HCT116 (cell line): ENCODE measurements around the gene BMP7. TPM values are rescaled to one million over a fixed set of nuclear protein-coding genes. Genes with fewer than 3 reads are reported as not detected.

Experiments
- ATAC-seq: fragments of 200-7000 bp; cut with Tn5 transposase; 2 replicates; pipeline ENCODE4 v1.9.1; 2020; ENCODE audit warnings: mild to moderate bottlenecking, moderate library complexity
- BruUV-seq: library from RNA; stranded (reverse); fragments of 400-500 nt; replicated peaks from 2 replicates; lab custom pipeline; 2021; lab: Mats Ljungman, UMichigan
- CTCF ChIA-PET: fragments of 300-600 bp; sonication (Branson Sonifier 250); formaldehyde crosslinking; loops from one replicate; lab custom pipeline; 2021; ENCODE audit warnings: antibody characterized with exemption; lab: Charles Lee
- POLR2A ChIA-PET: fragments of 300-600, 350-600 bp; sonication (Branson Sonifier 250); formaldehyde crosslinking; loops from one replicate; lab custom pipeline; 2021; ENCODE audit warnings: antibody characterized with exemption; lab: Charles Lee
- RAD21 ChIA-PET, 2 experiments: fragments of 300-600 bp; sonication (Branson Sonifier 250); formaldehyde crosslinking; loops; one replicate each; lab custom pipeline; 2023; ENCODE audit warnings: low total read pairs in 2 of 2; ENCODE audit not compliant: uncharacterized antibody in 2 of 2, unreplicated experiment in 2 of 2, low non-redundant PET in 1 of 2; lab: Charles Lee
- DNase-seq: peaks from one replicate; pipeline ENCODE4 v3.0.0-alpha.2; 2010; ENCODE audit warnings: low read depth, low spot score
- H2AFZ ChIP-seq: fragments of 200-600 bp; shearing (Covaris generic), sonication (generic); 2 replicates; pipeline ENCODE4 v1.6.1; 2017; ENCODE audit warnings: low read depth, mixed run types, mixed read lengths, antibody characterized with exemption, low read length; ENCODE audit not compliant: poor library complexity, severe bottlenecking
- H3K27ac ChIP-seq: 2 replicates; pipeline ENCODE4 v1.5.1; 2012; ENCODE audit warnings: low read depth, low read length
- H3K27me3 ChIP-seq: fragments of 200-600 bp; sonication (generic); 2 replicates; pipeline ENCODE4 v1.6.1; 2016; ENCODE audit warnings: mixed run types, low read length, mixed read lengths; ENCODE audit not compliant: insufficient read depth
- H3K36me3 ChIP-seq, 2 experiments: fragments of 200-500 bp in 1 of 2; fragments of 200-600 bp in 1 of 2; sonication (Bioruptor generic) in 1 of 2; sonication (generic) in 1 of 2; 2 replicates each; pipeline versions ENCODE4 v1.5.1 to v1.6.1; 2014 to 2016; ENCODE audit warnings: low read length in 2 of 2, inconsistent platforms in 1 of 2, mixed read lengths in 1 of 2, mixed run types in 1 of 2; ENCODE audit not compliant: insufficient read depth in 2 of 2, control insufficient read depth in 1 of 2
- H3K4me1 ChIP-seq, 2 experiments: fragments of 200-600 bp in 1 of 2; sonication (generic) in 1 of 2; 2 replicates each; pipeline versions ENCODE4 v1.5.1 to v1.6.1; 2012 to 2017; ENCODE audit warnings: low read length in 2 of 2, inconsistent platforms in 1 of 2, mild to moderate bottlenecking in 1 of 2, mixed read lengths in 1 of 2, mixed run types in 1 of 2, moderate library complexity in 1 of 2; ENCODE audit not compliant: insufficient read depth in 2 of 2, control insufficient read depth in 1 of 2
- H3K4me2 ChIP-seq: fragments of 200-600 bp; sonication (generic); 2 replicates; pipeline ENCODE4 v1.6.1; 2017; ENCODE audit warnings: mixed run types, low read length, mixed read lengths
- H3K4me3 ChIP-seq, 2 experiments: fragments of 200-600 bp in 1 of 2; sonication (generic) in 1 of 2; replicated peaks in 1 of 2; 2 replicates each; pipeline ENCODE4 v1.5.1; 2011 to 2016; ENCODE audit warnings: low read length in 2 of 2, control low read depth in 1 of 2, low read depth in 1 of 2, mild to moderate bottlenecking in 1 of 2, mixed read lengths in 1 of 2, mixed run types in 1 of 2
- H3K79me2 ChIP-seq: fragments of 200-600 bp; sonication (generic); 2 replicates; pipeline ENCODE4 v1.6.1; 2017; ENCODE audit warnings: mild to moderate bottlenecking, mixed run types, low read length, moderate library complexity, mixed read lengths; ENCODE audit not compliant: insufficient read depth
- H3K9ac ChIP-seq: fragments of 200-600 bp; sonication (generic); 2 replicates; pipeline ENCODE4 v1.6.1; 2016; ENCODE audit warnings: low read length, mixed read lengths
- H3K9me2 ChIP-seq: fragments of 200-600 bp; sonication (generic), shearing (Covaris generic); 2 replicates; pipeline ENCODE4 v1.6.1; 2017; ENCODE audit warnings: mixed run types, mild to moderate bottlenecking, moderate library complexity; ENCODE audit not compliant: insufficient read depth
- H3K9me3 ChIP-seq, 2 experiments: fragments of 200-500 bp in 1 of 2; fragments of 200-600 bp in 1 of 2; sonication (Bioruptor generic) in 1 of 2; sonication (generic) in 1 of 2; 2 replicates each; pipeline ENCODE4 v1.6.1; 2014 to 2017; ENCODE audit warnings: low read length in 2 of 2, mixed read lengths in 2 of 2, inconsistent platforms in 1 of 2, low read depth in 1 of 2, mild to moderate bottlenecking in 1 of 2, mixed run types in 1 of 2, moderate library complexity in 1 of 2; ENCODE audit not compliant: control insufficient read depth in 1 of 2, insufficient read depth in 1 of 2
- H4K20me1 ChIP-seq: fragments of 200-600 bp; sonication (generic), shearing (Covaris generic); 2 replicates; pipeline ENCODE4 v1.6.1; 2017; ENCODE audit warnings: mixed run types, mild to moderate bottlenecking, moderate library complexity; ENCODE audit not compliant: insufficient read depth
- ATF3 ChIP-seq: IDR thresholded peaks from 2 replicates; pipeline ENCODE4 v1.6.1; 2012
- CBX3 ChIP-seq: IDR thresholded peaks from 2 replicates; pipeline ENCODE4 v1.6.1; 2012; ENCODE audit warnings: low read depth
- CEBPB ChIP-seq: IDR thresholded peaks from 2 replicates; pipeline ENCODE4 v1.6.1; 2012; ENCODE audit warnings: low read depth
- ELF1 ChIP-seq: IDR thresholded peaks from 2 replicates; pipeline ENCODE4 v1.6.1; 2012; ENCODE audit warnings: low read depth, borderline replicate concordance
- EZH2phosphoT487 ChIP-seq: fragments of 200-600 bp; IDR thresholded peaks from 2 replicates; pipeline ENCODE4 v1.6.1; 2018; ENCODE audit warnings: antibody characterized with exemption, borderline replicate concordance
- JUND ChIP-seq: IDR thresholded peaks from 2 replicates; pipeline ENCODE4 v1.6.1; 2012
- REST ChIP-seq: IDR thresholded peaks from 2 replicates; pipeline ENCODE4 v1.6.1; 2012; ENCODE audit warnings: low read depth
- SIN3A ChIP-seq: IDR thresholded peaks from 2 replicates; pipeline ENCODE4 v1.6.1; 2012; ENCODE audit warnings: low read depth
- YY1 ChIP-seq: IDR thresholded peaks from 2 replicates; pipeline ENCODE4 v1.6.1; 2011; ENCODE audit warnings: low read length, low read depth, moderate library complexity, mild to moderate bottlenecking; ENCODE audit not compliant: insufficient replicate concordance; ENCODE audit errors: extremely low read depth
- ZBTB33 ChIP-seq: IDR thresholded peaks from 2 replicates; pipeline ENCODE4 v1.6.1; 2011; ENCODE audit warnings: mild to moderate bottlenecking, low read length, moderate library complexity; ENCODE audit not compliant: insufficient replicate concordance; ENCODE audit errors: extremely low read depth
- ZFX ChIP-seq: fragments of 450-650 bp; IDR thresholded peaks from 2 replicates; pipeline ENCODE4 v1.6.1; 2017
- ZNF274 ChIP-seq: fragments of 200-500 bp; sonication (Bioruptor generic); IDR thresholded peaks from 2 replicates; pipeline ENCODE4 v1.6.1; 2014; ENCODE audit warnings: mild to moderate bottlenecking, low read depth, low read length, inconsistent platforms
- intact Hi-C: fragments of 100-400 bp; cut with micrococcal nuclease; formaldehyde crosslinking; loops from 2 replicates; pipeline ENCODE4 v1.10.0; 2022
- total RNA-seq: library from RNA; stranded (reverse); gene quantifications from one replicate; pipeline ENCODE4 v1.2.1, GENCODE V29; 2021; ENCODE audit not compliant: unreplicated experiment

The BMP7 gene
- total RNA-seq, 1 experiment from 2014 or later = 7.0 TPM

GRCh38 chr20:57257701-57258453 is 8.6 kb downstream of the BMP7 start:
- Histone ChIP-seq H3K27me3 (no peaks in the 10 kb centered on the region), H3K9me2 (no peaks in the 10 kb centered on the region), H2AFZ (no peak overlapping the region), H3K4me3 (no peak overlapping the region), H3K9me3 (no peaks in the 10 kb centered on the region), H3K4me1 (no peaks in the 10 kb centered on the region), H4K20me1 (no peaks in the 10 kb centered on the region), H3K27ac (no peak overlapping the region), H3K36me3 (no peaks in the 10 kb centered on the region), H3K9ac (no peak overlapping the region), H3K79me2 (no peaks in the 10 kb centered on the region), H3K4me2 (no peak overlapping the region)
- DNase-seq (no peak), ATAC-seq (no peak)
- TF ChIP-seq REST (no peak), JUND (no peak), ZBTB33 (no peak), CBX3 (no peak), ZFX (no peak), ATF3 (no peak), YY1 (no peak), SIN3A (no peak), CEBPB (no peak), ZNF274 (no peak), EZH2phosphoT487 (no peak), ELF1 (no peak)
- ChIA-PET RAD21 (no interaction called here), CTCF (no interaction called here), POLR2A (interaction anchor here (0.7 kb wide), 1 partner anchor 24 kb away, joined by 4 read pairs; no protein-coding TSS in a partner anchor)
- intact Hi-C loops = no loop called here
- BruUV-seq = no TSS peak
